GM18873 (cell line): ENCODE results near the gene ACTR8.
A peak's percentile ranks its signal among the peaks of the same experiment; 100 is the strongest.
"Not testable (repeated sequence)": the region's sequence is repeated elsewhere in the genome, so short reads cannot be mapped to it uniquely, and the experiment has no call there.

Experiments used
- ATAC-seq: cut with Tn5 transposase; IDR thresholded peaks from one replicate; pipeline ENCODE4 v1.9.1; 2021; ENCODE audit warnings: mild to moderate bottlenecking, moderate library complexity, moderate number of reproducible peaks; ENCODE audit not compliant: unreplicated experiment, low FRiP score

ACTR8 gene

GRCh38 chr3:53881691-53882593, at the start of gene ACTR8:
Gene ACTR8, minus strand, starts transcription at chr3:53882152. Its CDS starts 51 bp downstream, at chr3:53882101.
- peak; percentile 45 for ATAC-seq

- not testable (repeated sequence) for ATAC-seq
Observed at GRCh38 chr3:53927208-53927872, 45.4 kb upstream of the ACTR8 start.

- no peak for ATAC-seq
Observed at GRCh38 chr3:53921296-53921695, 39.3 kb upstream of the ACTR8 start.

GRCh38 chr3:53919741-53920140, 37.8 kb upstream of the ACTR8 start:
- no peak for ATAC-seq

GRCh38 chr3:53913401-53913800, 31.4 kb upstream of the ACTR8 start:
- ATAC-seq = no peak

- ATAC-seq = no peak
Observed at GRCh38 chr3:53902711-53903110, 20.8 kb upstream of the ACTR8 start.

- no peak for ATAC-seq
Observed at GRCh38 chr3:53902067-53902466, 20.1 kb upstream of the ACTR8 start.

- no peak for ATAC-seq
Observed at GRCh38 chr3:53900666-53901331, 18.8 kb upstream of the ACTR8 start.

- no peak for ATAC-seq
Observed at GRCh38 chr3:53899750-53900149, 17.8 kb upstream of the ACTR8 start.

- no peak for ATAC-seq
Observed at GRCh38 chr3:53892286-53892637, 10.3 kb upstream of the ACTR8 start.

GRCh38 chr3:53891497-53892285, 9.7 kb upstream of the ACTR8 start, which contains the start of gene SELENOK:
Gene SELENOK, minus strand, starts transcription at chr3:53891859.
- peak; percentile 97 for ATAC-seq

GRCh38 chr3:53890726-53891475, 8.9 kb upstream of the ACTR8 start:
- no peak for ATAC-seq

- no peak for ATAC-seq
Observed at GRCh38 chr3:53888232-53888631, 6.3 kb upstream of the ACTR8 start.

- ATAC-seq = no peak
Observed at GRCh38 chr3:53887446-53887845, 5.5 kb upstream of the ACTR8 start.

- peak; percentile 36 for ATAC-seq
Observed at GRCh38 chr3:53885239-53885638, 3.3 kb upstream of the ACTR8 start.

- ATAC-seq = no peak
Observed at GRCh38 chr3:53884623-53885022, 2.7 kb upstream of the ACTR8 start.

- no peak for ATAC-seq
Observed at GRCh38 chr3:53883008-53883407, 1.1 kb upstream of the ACTR8 start.

- no peak for ATAC-seq
Observed at GRCh38 chr3:53880396-53881345, 1.3 kb downstream of the ACTR8 start.
